H1 (cell line): ENCODE results near the gene NUDT2. TPM values are rescaled to one million over a fixed set of nuclear protein-coding genes. Genes with fewer than 3 reads are reported as not detected.

Experiments
- CTCF ChIA-PET: fragments of 300-600 bp; sonication (Branson Sonifier 250); formaldehyde crosslinking; loops from one replicate; lab custom pipeline; 2021; ENCODE audit not compliant: partially characterized antibody; lab: Charles Lee
- POLR2A ChIA-PET: fragments of 300-600 bp; sonication (Branson Sonifier 250); formaldehyde crosslinking; loops from one replicate; lab custom pipeline; 2021; ENCODE audit warnings: inconsistent platforms; ENCODE audit not compliant: partially characterized antibody; lab: Charles Lee
- DNase-seq, 2 experiments: peaks; one replicate each; pipeline versions ENCODE4 v3.0.0 to v3.0.0-alpha.2; 2010 to 2022; ENCODE audit warnings: low spot score in 2 of 2, low read depth in 1 of 2, mixed read lengths in 1 of 2
- FAIRE-seq: peaks from 2 replicates; lab custom pipeline; 2011; peaks lifted over from hg19 to GRCh38; lab: Jason Lieb, UNC
- H2AFZ ChIP-seq: 2 replicates; pipeline ENCODE4 v1.8.1; 2012; ENCODE audit warnings: low read length, inconsistent platforms
- H2AK5ac ChIP-seq: 2 replicates; pipeline ENCODE4 v1.6.1; 2013; ENCODE audit warnings: low read depth, low read length
- H2BK120ac ChIP-seq: replicated peaks from 2 replicates; pipeline ENCODE3; 2013; ENCODE audit warnings: low read depth, low read length, inconsistent platforms
- H2BK12ac ChIP-seq: 2 replicates; pipeline ENCODE4 v1.6.1; 2013; ENCODE audit warnings: low read depth, low read length
- H2BK15ac ChIP-seq: 2 replicates; pipeline ENCODE4 v1.6.1; 2013; ENCODE audit warnings: low read length
- H2BK20ac ChIP-seq: 2 replicates; pipeline ENCODE4 v1.6.1; 2013; ENCODE audit warnings: low read length
- H2BK5ac ChIP-seq: 2 replicates; pipeline ENCODE4 v1.6.1; 2013; ENCODE audit warnings: low read depth, low read length
- H3K14ac ChIP-seq: 2 replicates; pipeline ENCODE4 v1.6.1; 2013; ENCODE audit warnings: inconsistent platforms; ENCODE audit not compliant: insufficient read length
- H3K18ac ChIP-seq: 2 replicates; pipeline ENCODE4 v1.6.1; 2013; ENCODE audit warnings: low read length; ENCODE audit errors: extremely low read depth
- H3K23ac ChIP-seq: 2 replicates; pipeline ENCODE4 v1.6.1; 2013; ENCODE audit warnings: inconsistent platforms; ENCODE audit not compliant: insufficient read length
- H3K23me2 ChIP-seq: 2 replicates; pipeline ENCODE4 v1.6.1; 2013; ENCODE audit warnings: low read depth, low read length
- H3K27ac ChIP-seq: 2 replicates; pipeline ENCODE4 v1.6.1; 2011; ENCODE audit warnings: low read depth, low read length, inconsistent platforms
- H3K27me3 ChIP-seq, 4 experiments: replicated peaks in 1 of 4; 1 replicate in 1 of 4; 2 replicates in 3 of 4; pipeline versions ENCODE4 v1.6.1 to v1.8.1; 2011 to 2013; ENCODE audit warnings: low read length in 3 of 4, mild to moderate bottlenecking in 3 of 4, inconsistent platforms in 2 of 4, mixed read lengths in 2 of 4, moderate library complexity in 1 of 4; ENCODE audit not compliant: control insufficient read depth in 3 of 4, insufficient read depth in 3 of 4; ENCODE audit errors: extremely low read depth in 1 of 4
- H3K36me3 ChIP-seq, 4 experiments: 2 replicates each; pipeline versions ENCODE4 v1.6.1 to v1.8.1; 2011 to 2013; ENCODE audit warnings: mild to moderate bottlenecking in 4 of 4, low read length in 3 of 4, moderate library complexity in 2 of 4, control low read depth in 1 of 4, inconsistent platforms in 1 of 4; ENCODE audit not compliant: insufficient read depth in 4 of 4, control insufficient read depth in 2 of 4
- H3K4ac ChIP-seq: replicated peaks from 2 replicates; pipeline ENCODE3; 2013; ENCODE audit warnings: low read length, low read depth, mixed read lengths, inconsistent platforms; ENCODE audit not compliant: insufficient read length
- H3K4me1 ChIP-seq, 4 experiments: replicated peaks in 1 of 4; 1 replicate in 1 of 4; 2 replicates in 3 of 4; pipeline versions ENCODE4 v1.6.1 to v1.8.1; 2011 to 2013; ENCODE audit warnings: low read length in 3 of 4, inconsistent platforms in 2 of 4, mixed read lengths in 1 of 4; ENCODE audit not compliant: insufficient read depth in 4 of 4, control insufficient read depth in 3 of 4
- H3K4me2 ChIP-seq, 2 experiments: 2 replicates each; pipeline versions ENCODE4 v1.6.1 to v1.8.1; 2011 to 2013; ENCODE audit warnings: low read depth in 2 of 2, low read length in 2 of 2, control low read depth in 1 of 2, inconsistent platforms in 1 of 2, mild to moderate bottlenecking in 1 of 2; ENCODE audit not compliant: insufficient read depth in 1 of 2
- H3K4me3 ChIP-seq, 4 experiments: fragments of 200-600, 300-600 bp in 1 of 4; sonication (generic), shearing (Covaris generic), sonication (Bioruptor Twin) in 1 of 4; 2 replicates each; pipeline versions ENCODE4 v1.5.1 to v1.8.1; 2011 to 2016; ENCODE audit warnings: low read length in 4 of 4, low read depth in 3 of 4, control low read depth in 2 of 4, inconsistent platforms in 2 of 4, mild to moderate bottlenecking in 2 of 4, mixed read lengths in 1 of 4, moderate library complexity in 1 of 4; ENCODE audit not compliant: insufficient read depth in 2 of 4; ENCODE audit errors: extremely low read depth in 1 of 4
- H3K56ac ChIP-seq: replicated peaks from 2 replicates; pipeline ENCODE3; 2013; ENCODE audit warnings: low read depth, mild to moderate bottlenecking, mixed read lengths, low read length, inconsistent platforms; ENCODE audit not compliant: insufficient read length
- H3K79me1 ChIP-seq: 2 replicates; pipeline ENCODE4 v1.6.1; 2013; ENCODE audit warnings: low read depth, low read length, control low read depth
- H3K79me2 ChIP-seq, 2 experiments: 2 replicates each; pipeline versions ENCODE4 v1.6.1 to v1.8.1; 2012 to 2013; ENCODE audit warnings: low read length in 2 of 2, mild to moderate bottlenecking in 2 of 2, inconsistent platforms in 1 of 2; ENCODE audit not compliant: insufficient read depth in 2 of 2, control insufficient read depth in 1 of 2
- H3K9ac ChIP-seq, 4 experiments: replicated peaks in 1 of 4; 1 replicate in 1 of 4; 2 replicates in 3 of 4; pipeline versions ENCODE4 v1.6.1 to v1.8.1; 2011 to 2013; ENCODE audit warnings: low read depth in 3 of 4, low read length in 3 of 4, control low read depth in 2 of 4, mild to moderate bottlenecking in 2 of 4, moderate library complexity in 2 of 4, inconsistent platforms in 1 of 4; ENCODE audit errors: extremely low read depth in 1 of 4
- H3K9me3 ChIP-seq, 2 experiments: 2 replicates each; pipeline versions ENCODE4 v1.6.1 to v1.8.1; 2012 to 2013; ENCODE audit warnings: mild to moderate bottlenecking in 2 of 2, moderate library complexity in 2 of 2, control low read depth in 1 of 2, inconsistent platforms in 1 of 2, low read depth in 1 of 2, low read length in 1 of 2, mixed read lengths in 1 of 2; ENCODE audit not compliant: insufficient read depth in 2 of 2
- H4K20me1 ChIP-seq, 2 experiments: replicated peaks in 1 of 2; 2 replicates each; pipeline versions ENCODE3 to v1.8.1; 2011 to 2013; ENCODE audit warnings: inconsistent platforms in 2 of 2, low read length in 2 of 2, mild to moderate bottlenecking in 1 of 2; ENCODE audit not compliant: insufficient read depth in 2 of 2, control insufficient read depth in 1 of 2
- H4K5ac ChIP-seq: 2 replicates; pipeline ENCODE4 v1.6.1; 2013; ENCODE audit warnings: low read length, low read depth, mixed read lengths, inconsistent platforms; ENCODE audit not compliant: insufficient read length
- H4K8ac ChIP-seq: 2 replicates; pipeline ENCODE4 v1.8.0; 2013; ENCODE audit warnings: mild to moderate bottlenecking, moderate library complexity, low read length, inconsistent platforms; ENCODE audit not compliant: insufficient read depth; ENCODE audit errors: extremely low read depth
- H4K91ac ChIP-seq: replicated peaks from 2 replicates; pipeline ENCODE3; 2013; ENCODE audit warnings: low read length, mixed read lengths, inconsistent platforms; ENCODE audit not compliant: insufficient read length
- ASH2L ChIP-seq: fragments of 200-600, 300-600 bp; sonication (generic); IDR thresholded peaks from one replicate; pipeline ENCODE4 v1.7.1; 2017; ENCODE audit warnings: low read length
- CEBPB ChIP-seq: IDR thresholded peaks from 2 replicates; pipeline ENCODE4 v1.6.1; 2012; ENCODE audit warnings: low read depth, low read length
- GABPA ChIP-seq: IDR thresholded peaks from 2 replicates; pipeline ENCODE4 v1.6.1; 2011; ENCODE audit warnings: mild to moderate bottlenecking, low read length, moderate library complexity, borderline replicate concordance; ENCODE audit not compliant: insufficient read depth
- KDM5A ChIP-seq: fragments of 200-600 bp; IDR thresholded peaks from 2 replicates; pipeline ENCODE4 v1.7.1; 2012; ENCODE audit warnings: mild to moderate bottlenecking, low read length, inconsistent platforms, mixed read lengths
- NANOG ChIP-seq: IDR thresholded peaks from 2 replicates; pipeline ENCODE4 v1.6.1; 2011; ENCODE audit warnings: low read length, low read depth, mild to moderate bottlenecking, inconsistent platforms; ENCODE audit not compliant: insufficient read depth, poor library complexity, severe bottlenecking
- NRF1 ChIP-seq: IDR thresholded peaks from 2 replicates; pipeline ENCODE4 v1.6.1; 2011; ENCODE audit warnings: mild to moderate bottlenecking, low read depth, low read length, improper control_type of control experiment
- SAP30 ChIP-seq: fragments of 300-600 bp; sonication (generic); IDR thresholded peaks from 2 replicates; pipeline ENCODE4 v1.7.1; 2012; ENCODE audit warnings: low read length, moderate library complexity, mild to moderate bottlenecking, inconsistent platforms; ENCODE audit not compliant: insufficient read depth, insufficient replicate concordance
- SUZ12 ChIP-seq: fragments of 200-600 bp; sonication (generic); IDR thresholded peaks from 2 replicates; pipeline ENCODE4 v1.6.1; 2012; ENCODE audit warnings: mild to moderate bottlenecking, inconsistent platforms, low read length, moderate library complexity, mixed read lengths
- TBP ChIP-seq: IDR thresholded peaks from 2 replicates; pipeline ENCODE4 v1.6.1; 2011; ENCODE audit warnings: low read depth, low read length, improper control_type of control experiment
- USF2 ChIP-seq: IDR thresholded peaks from 2 replicates; pipeline ENCODE4 v1.6.1; 2011; ENCODE audit warnings: low read length, improper control_type of control experiment
- WGBS, 2 experiments: shearing (Covaris generic) in 1 of 2; methylation state at CpG; one replicate each; pipeline versions ENCODE4 v1.1.6 to v1.1.7; 2013 to 2015; ENCODE audit warnings: low lambda C conversion rate in 2 of 2, mixed read lengths in 2 of 2, inconsistent platforms in 1 of 2, low coverage in 1 of 2, missing lambda C conversion rate in 1 of 2; ENCODE audit not compliant: insufficient replicate concordance in 2 of 2, insufficient coverage in 1 of 2, insufficient read length in 1 of 2; ENCODE audit errors: extremely low coverage in 1 of 2, missing lambda C conversion rate in 1 of 2; 5-methylcytosine and 5-hydroxymethylcytosine counted together
- polyA plus RNA-seq, 7 experiments: library from polyadenylated mRNA; depleted of rRNA in 3 of 7; stranded (reverse) in 5 of 7; unstranded in 2 of 7; fragments of >200 nt in 5 of 7; fragments of 200-250 nt in 2 of 7; gene quantifications; 1 replicate in 5 of 7; 2 replicates in 1 of 7; 4 replicates in 1 of 7; pipeline versions ENCODE4 v1.2.1 to v1.2.3, GENCODE V29; 2011 to 2013; ENCODE audit warnings: missing spikeins in 2 of 7, mixed read lengths in 2 of 7
- total RNA-seq: library from RNA; stranded (reverse); fragmentation: NEBNext Ultra II Directional; extraction: Animal tissue kit (Norgen Biotek cat#: 25700); gene quantifications from 2 replicates; pipeline ENCODE4 v1.2.1, GENCODE V29; 2021

NUDT2 gene
- total and polyA plus RNA-seq, 2 of the 8 experiments (the other 6 are each of a cell fraction or from before 2014, with no cell fraction given): 16.7 to 23.7 TPM

GRCh38 chr9:34363619-34364351 lies 34.4 kb downstream of the NUDT2 start:
- DNase-seq: peak in 1 of 2 experiments; percentile 52
- peak; percentile 28 for FAIRE-seq
- H3K4me2 ChIP-seq: peak overlapping the region; percentile 55 to 62
- TF ChIP-seq NRF1 (no peak), ASH2L (peak; percentile 72), GABPA (no peak), USF2 (no peak), SUZ12 (no peak), TBP (no peak), KDM5A (no peak), SAP30 (no peak), NANOG (no peak), CEBPB (peak; percentile 43; the same call in 1 of the 2 replicates)

More at GRCh38 chr9:34363619-34364351, 34.4 kb downstream of the NUDT2 start:
- H3K4me3 ChIP-seq: peak overlapping the region in 3 of 4 experiments; percentile 7 to 42 (median 19); a peak in 4 of 8 replicates
- WGBS, 2 experiments: 32% methylated on average over 13 of the region's 13 CpGs; no CpG with 5 or more reads in 1 of the 2 experiments
- no peaks in the 10 kb centered on the region for H3K36me3 ChIP-seq
- no peak overlapping the region for H4K5ac ChIP-seq
- no peaks in the 10 kb centered on the region for H4K20me1 ChIP-seq
- no peaks in the 10 kb centered on the region for H3K27me3 ChIP-seq
- no peaks in the 10 kb centered on the region for H3K79me1 ChIP-seq
- no peak overlapping the region; a peak in 1 of 7 replicates for H3K9ac ChIP-seq
- peaks cover 0 to 6% of the 10 kb centered on the region in 2 experiments; a peak in 1 of 4 replicates for H3K9me3 ChIP-seq
- no peak overlapping the region for H4K91ac ChIP-seq
- no peaks in the 10 kb centered on the region for H3K79me2 ChIP-seq
- H2BK120ac ChIP-seq: no peak overlapping the region
- H2AFZ ChIP-seq: peak overlapping the region; percentile 45; the same call in 1 of the 2 replicates
- H3K23ac ChIP-seq: no peak overlapping the region
- H2BK5ac ChIP-seq: no peak overlapping the region
- no peak overlapping the region for H2AK5ac ChIP-seq
- no peaks in the 10 kb centered on the region for H3K23me2 ChIP-seq
- H3K56ac ChIP-seq: no peak overlapping the region
- ChIA-PET CTCF (interaction anchor here (0.6 to 10.6 kb wide), 11 partner anchors 11 to 441 kb away, joined by 3 to 83 read pairs (median 4); partner anchors contain the start of gene MYORG), POLR2A (interaction anchor here (0.5 to 2.9 kb wide), 8 partner anchors 9 to 243 kb away, joined by 3 to 18 read pairs (median 3); partner anchors contain the start of gene MYORG)
- H3K27ac ChIP-seq: no peak overlapping the region
- no peak overlapping the region; the same call in 1 of the 2 replicates for H3K18ac ChIP-seq
- no peak overlapping the region for H2BK12ac ChIP-seq
- H3K4me1 ChIP-seq: peaks cover 9 to 19% (median 11%) of the 10 kb centered on the region in 4 experiments; a peak in 6 of 7 replicates
- H4K8ac ChIP-seq: no peak overlapping the region
- H2BK15ac ChIP-seq: no peak overlapping the region; the same call in 1 of the 2 replicates
- H2BK20ac ChIP-seq: no peak overlapping the region
- no peak overlapping the region for H3K14ac ChIP-seq
- no peak overlapping the region for H3K4ac ChIP-seq
